ENCODE results near the gene CTXND2.

GRCh38 chr1:150906329-150906728 is 19.4 kb downstream of the CTXND2 start:
- TF ChIP-seq, protein P1, sequence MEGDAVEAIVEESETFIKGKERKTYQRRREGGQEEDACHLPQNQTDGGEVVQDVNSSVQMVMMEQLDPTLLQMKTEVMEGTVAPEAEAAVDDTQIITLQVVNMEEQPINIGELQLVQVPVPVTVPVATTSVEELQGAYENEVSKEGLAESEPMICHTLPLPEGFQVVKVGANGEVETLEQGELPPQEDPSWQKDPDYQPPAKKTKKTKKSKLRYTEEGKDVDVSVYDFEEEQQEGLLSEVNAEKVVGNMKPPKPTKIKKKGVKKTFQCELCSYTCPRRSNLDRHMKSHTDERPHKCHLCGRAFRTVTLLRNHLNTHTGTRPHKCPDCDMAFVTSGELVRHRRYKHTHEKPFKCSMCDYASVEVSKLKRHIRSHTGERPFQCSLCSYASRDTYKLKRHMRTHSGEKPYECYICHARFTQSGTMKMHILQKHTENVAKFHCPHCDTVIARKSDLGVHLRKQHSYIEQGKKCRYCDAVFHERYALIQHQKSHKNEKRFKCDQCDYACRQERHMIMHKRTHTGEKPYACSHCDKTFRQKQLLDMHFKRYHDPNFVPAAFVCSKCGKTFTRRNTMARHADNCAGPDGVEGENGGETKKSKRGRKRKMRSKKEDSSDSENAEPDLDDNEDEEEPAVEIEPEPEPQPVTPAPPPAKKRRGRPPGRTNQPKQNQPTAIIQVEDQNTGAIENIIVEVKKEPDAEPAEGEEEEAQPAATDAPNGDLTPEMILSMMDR (conservative IDR thresholded peaks at IDR 0.05; ENCODE audit: low read depth, low read length) = no peak
- no peak for TF ChIP-seq POLR2A (IDR thresholded peaks at IDR 0.05; ENCODE audit: low read depth, low read length)
- TF ChIP-seq MAZ (IDR thresholded peaks at IDR 0.05; ENCODE audit: borderline replicate concordance, low read depth, low read length) = no peak
- no peak for TF ChIP-seq MAFK (IDR thresholded peaks at IDR 0.05; ENCODE audit: low read depth, low read length)
- no peak for TF ChIP-seq FOS (IDR thresholded peaks at IDR 0.05; ENCODE audit: low read depth, low read length)
- no peak for TF ChIP-seq CEBPB (IDR thresholded peaks at IDR 0.05; ENCODE audit: low read depth, low read length)
- no peak for TF ChIP-seq CHD1 (IDR thresholded peaks at IDR 0.05; ENCODE audit: low read depth, low read length)
- no peak for TF ChIP-seq USF2 (IDR thresholded peaks at IDR 0.05; ENCODE audit: low read depth, low read length)
